Activated gamma-delta T cell treated with Interleukin-2 at 50 U/mL for 16 hours (primary cell): ENCODE measurements around the gene PXMP2.
"Not testable (repeated sequence)": the region's sequence is repeated elsewhere in the genome, so short reads cannot be mapped to it uniquely, and the experiment has no call there.

Experiments
- DNase-seq: peaks from one replicate; pipeline ENCODE4 v3.0.0-alpha.2; 2020

The PXMP2 gene

GRCh38 chr12:132724506-132725241 is 37.3 kb downstream of the PXMP2 start:
- no peak for DNase-seq

GRCh38 chr12:132726386-132726785 is 39.0 kb downstream of the PXMP2 start:
- DNase-seq = no peak

- no peak for DNase-seq
Observed at GRCh38 chr12:132727091-132727794, 39.9 kb downstream of the PXMP2 start.

- no peak for DNase-seq
Observed at GRCh38 chr12:132728502-132728901, 41.1 kb downstream of the PXMP2 start.

GRCh38 chr12:132729541-132730320 is 42.3 kb downstream of the PXMP2 start:
- DNase-seq = no peak

- DNase-seq = no peak
Observed at GRCh38 chr12:132730353-132730752, 43.0 kb downstream of the PXMP2 start.

GRCh38 chr12:132731574-132731973 is 44.2 kb downstream of the PXMP2 start:
- no peak for DNase-seq

GRCh38 chr12:132734206-132734605 is 46.8 kb downstream of the PXMP2 start:
- DNase-seq = no peak

GRCh38 chr12:132735496-132735895 is 48.1 kb downstream of the PXMP2 start:
- no peak for DNase-seq

GRCh38 chr12:132736378-132736777 is 49.0 kb downstream of the PXMP2 start:
- no peak for DNase-seq

- DNase-seq = no peak
Observed at GRCh38 chr12:132736913-132737312, 49.5 kb downstream of the PXMP2 start.

GRCh38 chr12:132739600-132740312 is 52.4 kb downstream of the PXMP2 start:
- no peak for DNase-seq

- DNase-seq = no peak
Observed at GRCh38 chr12:132740313-132740646, 52.9 kb downstream of the PXMP2 start.

GRCh38 chr12:132740652-132741051 is 53.3 kb downstream of the PXMP2 start:
- DNase-seq = no peak

GRCh38 chr12:132741620-132742019 is 54.2 kb downstream of the PXMP2 start:
- no peak for DNase-seq

GRCh38 chr12:132743831-132744230 is 56.4 kb downstream of the PXMP2 start:
- no peak for DNase-seq

- no peak for DNase-seq
Observed at GRCh38 chr12:132746613-132747012, 59.2 kb downstream of the PXMP2 start.

- DNase-seq = no peak
Observed at GRCh38 chr12:132747395-132747794, 60.0 kb downstream of the PXMP2 start.

- no peak for DNase-seq
Observed at GRCh38 chr12:132747896-132748295, 60.5 kb downstream of the PXMP2 start.

- DNase-seq = no peak
Observed at GRCh38 chr12:132748319-132748718, 60.9 kb downstream of the PXMP2 start.

- not testable (repeated sequence) for DNase-seq
Observed at GRCh38 chr12:132753670-132754069, 66.3 kb downstream of the PXMP2 start.

GRCh38 chr12:132754160-132754932 is 67.0 kb downstream of the PXMP2 start:
- no peak for DNase-seq
